ENCODE data around the gene R3HDM1. TPM values are rescaled to one million over a fixed set of nuclear protein-coding genes. Genes with fewer than 3 reads are reported as not detected.

Gene R3HDM1
- total RNA-seq, 1 donor from 2014 or later = 44.7 TPM

- Mint-ChIP-seq H3K27me3 (ENCODE audit: low read depth, unreplicated experiment) (no peaks in the 10 kb centered on the region), H3K4me3 (ENCODE audit: unreplicated experiment) (no peak overlapping the region), H3K27ac (ENCODE audit: unreplicated experiment) (no peak overlapping the region), H3K36me3 (ENCODE audit: low read depth, unreplicated experiment) (no peaks in the 10 kb centered on the region), H3K9me3 (ENCODE audit: unreplicated experiment) (no peaks in the 10 kb centered on the region), H3K4me1 (ENCODE audit: low read depth, unreplicated experiment) (no peaks in the 10 kb centered on the region)
- Histone ChIP-seq H3K79me2 (ENCODE audit: insufficient read depth, low read length) (peaks cover 56% of the 10 kb centered on the region), H3K9ac (ENCODE audit: low read length) (no peak overlapping the region), H2AFZ (ENCODE audit: low read depth, low read length) (no peak overlapping the region), H3K4me3 (ENCODE audit: insufficient read depth, low read depth, low read length) (no peak overlapping the region), H3K27me3 (ENCODE audit: insufficient read depth, low read length) (no peaks in the 10 kb centered on the region), H3K27ac (ENCODE audit: low read depth, low read length) (no peak overlapping the region), H3K4me2 (ENCODE audit: low read length) (no peak overlapping the region), H3K4me1 (ENCODE audit: insufficient read depth, low read length) (no peaks in the 10 kb centered on the region), H4K20me1 (ENCODE audit: insufficient read depth, low read length) (peaks cover 10% of the 10 kb centered on the region), H3K36me3 (ENCODE audit: insufficient read depth, low read length) (no peaks in the 10 kb centered on the region), H3K9me3 (ENCODE audit: insufficient read depth, low read depth, low read length) (no peaks in the 10 kb centered on the region)
- no peak for DNase-seq (ENCODE audit: low read depth)
- no peak for FAIRE-seq
- no peak for TF ChIP-seq CTCF (IDR thresholded peaks at IDR 0.05; ENCODE audit: insufficient read depth, low read depth, low read length)
- TF ChIP-seq EZH2 (IDR thresholded peaks at IDR 0.05; ENCODE audit: insufficient read depth, low read length) = no peak
Observed at GRCh38 chr2:135547311-135547710, 16.0 kb downstream of the R3HDM1 start.

- no peak overlapping the region for H3K4me2 ChIP-seq (ENCODE audit: low read length)
- FAIRE-seq = no peak
- Mint-ChIP-seq H3K36me3 (ENCODE audit: low read depth, unreplicated experiment) (no peaks in the 10 kb centered on the region), H3K9me3 (ENCODE audit: unreplicated experiment) (no peaks in the 10 kb centered on the region), H3K27me3 (ENCODE audit: low read depth, unreplicated experiment) (no peaks in the 10 kb centered on the region), H3K4me1 (ENCODE audit: low read depth, unreplicated experiment) (no peaks in the 10 kb centered on the region), H3K4me3 (ENCODE audit: unreplicated experiment) (no peak overlapping the region), H3K27ac (ENCODE audit: unreplicated experiment) (no peak overlapping the region)
- H3K9ac ChIP-seq (ENCODE audit: low read length) = no peak overlapping the region
- H3K36me3 ChIP-seq (ENCODE audit: insufficient read depth, low read length) = no peaks in the 10 kb centered on the region
- H4K20me1 ChIP-seq (ENCODE audit: insufficient read depth, low read length) = peaks cover 28% of the 10 kb centered on the region
- H3K27me3 ChIP-seq (ENCODE audit: insufficient read depth, low read length) = no peaks in the 10 kb centered on the region
- H2AFZ ChIP-seq (ENCODE audit: low read depth, low read length) = no peak overlapping the region
- no peaks in the 10 kb centered on the region for H3K4me1 ChIP-seq (ENCODE audit: insufficient read depth, low read length)
- H3K4me3 ChIP-seq (ENCODE audit: insufficient read depth, low read depth, low read length) = no peak overlapping the region
- H3K27ac ChIP-seq (ENCODE audit: low read depth, low read length) = no peak overlapping the region
- TF ChIP-seq CTCF (IDR thresholded peaks at IDR 0.05; ENCODE audit: insufficient read depth, low read depth, low read length) (no peak), EZH2 (IDR thresholded peaks at IDR 0.05; ENCODE audit: insufficient read depth, low read length) (no peak)
- H3K79me2 ChIP-seq (ENCODE audit: insufficient read depth, low read length) = peaks cover 58% of the 10 kb centered on the region
- H3K9me3 ChIP-seq (ENCODE audit: insufficient read depth, low read depth, low read length) = no peaks in the 10 kb centered on the region
- no peak for DNase-seq (ENCODE audit: low read depth)
Observed at GRCh38 chr2:135551356-135551755, 20.1 kb downstream of the R3HDM1 start.

- Histone ChIP-seq H2AFZ (ENCODE audit: low read depth, low read length) (no peak overlapping the region), H3K9me3 (ENCODE audit: insufficient read depth, low read depth, low read length) (no peaks in the 10 kb centered on the region), H3K79me2 (ENCODE audit: insufficient read depth, low read length) (peaks cover 62% of the 10 kb centered on the region), H3K27me3 (ENCODE audit: insufficient read depth, low read length) (no peaks in the 10 kb centered on the region), H3K9ac (ENCODE audit: low read length) (no peak overlapping the region), H4K20me1 (ENCODE audit: insufficient read depth, low read length) (peaks cover 33% of the 10 kb centered on the region), H3K36me3 (ENCODE audit: insufficient read depth, low read length) (no peaks in the 10 kb centered on the region), H3K4me1 (ENCODE audit: insufficient read depth, low read length) (no peaks in the 10 kb centered on the region), H3K4me2 (ENCODE audit: low read length) (no peak overlapping the region), H3K4me3 (ENCODE audit: insufficient read depth, low read depth, low read length) (no peak overlapping the region), H3K27ac (ENCODE audit: low read depth, low read length) (no peak overlapping the region)
- FAIRE-seq (no peak), DNase-seq (ENCODE audit: low read depth) (no peak)
- TF ChIP-seq EZH2 (IDR thresholded peaks at IDR 0.05; ENCODE audit: insufficient read depth, low read length) (no peak), CTCF (IDR thresholded peaks at IDR 0.05; ENCODE audit: insufficient read depth, low read depth, low read length) (no peak)
- H3K4me3 Mint-ChIP-seq (ENCODE audit: unreplicated experiment) = no peak overlapping the region
- H3K4me1 Mint-ChIP-seq (ENCODE audit: low read depth, unreplicated experiment) = peaks cover 2% of the 10 kb centered on the region
- H3K27me3 Mint-ChIP-seq (ENCODE audit: low read depth, unreplicated experiment) = no peaks in the 10 kb centered on the region
- H3K36me3 Mint-ChIP-seq (ENCODE audit: low read depth, unreplicated experiment) = no peaks in the 10 kb centered on the region
- no peak overlapping the region for H3K27ac Mint-ChIP-seq (ENCODE audit: unreplicated experiment)
- H3K9me3 Mint-ChIP-seq (ENCODE audit: unreplicated experiment) = peaks cover 2% of the 10 kb centered on the region
Observed at GRCh38 chr2:135552887-135553286, 21.6 kb downstream of the R3HDM1 start.

Measured in astrocyte (in vitro differentiated cells and primary cell).